Tibial nerve (tissue), 3 donors: ENCODE data around the gene PHKB.

Source experiments
- POLR2A ChIP-seq, 2 donors: fragments of 450-650 bp; IDR thresholded peaks; one replicate each; pipeline ENCODE4 v1.6.1; 2017; ENCODE audit warnings: antibody characterized with exemption in 2 of 2, mild to moderate bottlenecking in 2 of 2, moderate library complexity in 2 of 2
- TF ChIP-seq, protein P1 (sequence below), 5 experiments: fragments of 200-600 bp in 3 of 5; fragments of 450-650 bp in 2 of 5; sonication (generic) in 3 of 5; IDR thresholded peaks; one replicate each; pipeline ENCODE4 v1.5.1; 2016 to 2019; ENCODE audit warnings: antibody characterized with exemption in 5 of 5, mild to moderate bottlenecking in 3 of 5, moderate library complexity in 2 of 5

DNA sequence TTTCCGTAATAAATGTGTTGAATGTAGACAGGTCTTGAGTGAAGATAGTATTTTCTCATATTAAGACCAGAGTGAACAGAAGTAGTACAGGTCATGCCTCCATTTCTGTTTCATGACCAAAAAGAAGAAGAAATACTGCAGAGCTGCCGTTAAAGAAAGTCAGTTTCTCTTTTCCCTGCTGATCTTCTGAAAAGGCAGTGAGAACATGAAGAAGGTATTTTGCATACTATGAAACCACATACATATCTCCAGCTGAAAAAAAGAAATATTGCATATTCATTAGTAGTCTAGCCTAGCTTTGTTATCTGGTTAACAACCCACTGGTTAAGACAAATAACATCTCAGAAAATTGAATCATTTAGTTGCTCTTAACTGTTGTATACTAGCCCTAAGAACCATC, 138.4 kb downstream of the PHKB start:
- TF ChIP-seq, protein P1, sequence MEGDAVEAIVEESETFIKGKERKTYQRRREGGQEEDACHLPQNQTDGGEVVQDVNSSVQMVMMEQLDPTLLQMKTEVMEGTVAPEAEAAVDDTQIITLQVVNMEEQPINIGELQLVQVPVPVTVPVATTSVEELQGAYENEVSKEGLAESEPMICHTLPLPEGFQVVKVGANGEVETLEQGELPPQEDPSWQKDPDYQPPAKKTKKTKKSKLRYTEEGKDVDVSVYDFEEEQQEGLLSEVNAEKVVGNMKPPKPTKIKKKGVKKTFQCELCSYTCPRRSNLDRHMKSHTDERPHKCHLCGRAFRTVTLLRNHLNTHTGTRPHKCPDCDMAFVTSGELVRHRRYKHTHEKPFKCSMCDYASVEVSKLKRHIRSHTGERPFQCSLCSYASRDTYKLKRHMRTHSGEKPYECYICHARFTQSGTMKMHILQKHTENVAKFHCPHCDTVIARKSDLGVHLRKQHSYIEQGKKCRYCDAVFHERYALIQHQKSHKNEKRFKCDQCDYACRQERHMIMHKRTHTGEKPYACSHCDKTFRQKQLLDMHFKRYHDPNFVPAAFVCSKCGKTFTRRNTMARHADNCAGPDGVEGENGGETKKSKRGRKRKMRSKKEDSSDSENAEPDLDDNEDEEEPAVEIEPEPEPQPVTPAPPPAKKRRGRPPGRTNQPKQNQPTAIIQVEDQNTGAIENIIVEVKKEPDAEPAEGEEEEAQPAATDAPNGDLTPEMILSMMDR (IDR thresholded peaks at IDR 0.05) = no peak
- TF ChIP-seq POLR2A (IDR thresholded peaks at IDR 0.05) = no peak
